NCI-H510A (cell line): Measurements from ENCODE around the gene IAH1.
"Not testable (repeated sequence)": the region's sequence is repeated elsewhere in the genome, so short reads cannot be mapped to it uniquely, and the experiment has no call there.

Source experiments
- DNase-seq: peaks from one replicate; lab custom pipeline; 2025; lab: John Stamatoyannopoulos, UW

The IAH1 gene

DNA sequence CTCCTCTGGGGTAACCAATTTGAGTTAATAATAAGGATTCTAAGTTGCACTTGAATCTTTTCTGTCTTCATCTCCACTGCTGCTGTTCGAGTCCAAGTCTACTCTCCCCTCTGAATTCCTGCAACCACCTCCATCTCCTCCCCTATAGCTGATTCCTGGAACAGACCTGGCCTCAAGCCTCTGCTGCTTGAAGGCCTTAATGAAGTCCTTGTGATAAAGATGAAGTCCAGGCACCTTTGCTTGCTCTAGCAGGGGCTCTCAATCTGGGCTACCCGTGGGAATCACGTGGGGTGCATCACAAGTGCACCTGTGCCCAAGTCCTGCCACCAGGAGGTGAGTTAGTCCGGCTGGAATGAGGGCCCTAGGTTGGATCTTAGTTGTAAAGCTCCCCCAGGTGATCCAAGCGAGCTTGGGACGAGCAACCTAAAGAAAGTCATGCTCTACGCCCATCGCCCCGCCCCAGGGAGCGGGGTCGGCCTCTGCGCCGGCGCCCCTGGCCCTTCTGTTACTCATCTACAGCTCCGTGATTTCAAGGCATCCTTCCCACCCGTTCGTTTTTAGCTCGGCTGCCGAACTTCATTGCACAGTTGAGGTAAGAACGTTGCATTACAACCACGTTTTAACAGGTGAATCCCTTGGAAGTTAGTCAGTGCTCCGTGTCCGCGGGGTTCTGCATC lies 905 bp upstream of the IAH1 start:
- DNase-seq = no peak

- no peak for DNase-seq
Observed at GRCh38 chr2:9473985-9474360, 378 bp upstream of the IAH1 start.

- no peak for DNase-seq
Observed at GRCh38 chr2:9477914-9478313, 3.6 kb downstream of the IAH1 start.

DNA sequence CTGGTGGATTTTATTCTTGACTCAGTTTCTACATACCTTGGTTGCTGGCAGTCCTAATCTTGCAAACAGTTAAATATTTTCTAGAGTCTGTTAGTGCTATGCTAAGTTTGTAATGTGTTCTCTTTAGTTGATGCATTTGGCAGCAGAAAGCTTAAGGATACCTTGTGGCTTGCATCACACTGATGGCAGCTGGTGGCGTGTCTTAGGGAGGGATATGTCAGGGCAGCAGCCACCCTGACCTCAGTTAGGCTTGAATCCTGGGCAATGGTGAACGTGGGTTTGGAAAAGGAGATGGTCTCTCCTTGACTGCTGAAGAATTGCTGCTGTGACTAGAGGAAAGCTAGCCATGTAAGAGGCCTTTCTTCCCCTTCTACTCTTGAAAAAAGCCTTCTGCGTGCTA lies 4.2 kb downstream of the IAH1 start:
- no peak for DNase-seq

DNA sequence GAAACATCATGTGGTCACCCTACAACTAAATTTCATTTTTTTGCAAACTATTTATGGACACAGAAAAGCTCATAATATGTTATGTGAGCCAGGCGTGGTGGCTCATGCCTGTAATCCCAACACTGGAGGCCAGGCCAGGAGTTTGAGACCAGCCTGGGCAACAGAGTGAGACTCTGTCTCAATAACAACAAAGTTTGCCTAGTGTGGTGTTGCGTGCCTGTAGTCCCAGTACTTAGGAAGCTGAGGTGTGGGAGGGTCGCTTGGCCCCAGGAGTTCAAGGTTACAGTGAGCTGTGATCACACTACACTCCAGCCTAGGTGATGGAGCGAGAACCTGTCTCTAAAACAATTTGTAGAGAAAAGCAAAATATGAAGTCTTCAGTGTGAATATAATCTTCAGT lies 5.8 kb downstream of the IAH1 start:
- DNase-seq = no peak

DNA sequence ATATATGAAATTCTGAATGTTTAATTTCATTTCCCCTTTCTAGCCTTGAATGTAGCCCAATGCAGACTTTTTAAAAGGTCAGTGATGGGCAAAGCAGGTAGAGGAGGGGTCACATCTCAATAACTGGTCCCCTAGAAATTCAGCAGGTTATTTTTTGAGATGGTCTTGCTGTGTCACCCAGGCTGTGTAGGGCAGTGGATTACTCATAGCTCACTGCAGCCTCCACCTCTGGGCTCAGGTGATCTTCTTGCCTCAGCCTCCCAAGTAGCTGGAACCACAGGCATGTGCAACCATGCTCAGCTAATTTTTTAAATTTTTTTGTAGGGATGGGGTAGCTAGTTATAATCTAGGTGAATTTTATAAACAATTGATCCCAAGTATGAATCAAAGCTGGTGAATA lies 8.8 kb downstream of the IAH1 start:
- no peak for DNase-seq

- DNase-seq = no peak
Observed at GRCh38 chr2:9484533-9484932, 10.2 kb downstream of the IAH1 start.

- no peak for DNase-seq
Observed at GRCh38 chr2:9488583-9489547, 14.5 kb downstream of the IAH1 start.

GRCh38 chr2:9490789-9491188 lies 16.4 kb downstream of the IAH1 start:
- no peak for DNase-seq

- no peak for DNase-seq
Observed at GRCh38 chr2:9492927-9493326, 18.6 kb downstream of the IAH1 start.

DNA sequence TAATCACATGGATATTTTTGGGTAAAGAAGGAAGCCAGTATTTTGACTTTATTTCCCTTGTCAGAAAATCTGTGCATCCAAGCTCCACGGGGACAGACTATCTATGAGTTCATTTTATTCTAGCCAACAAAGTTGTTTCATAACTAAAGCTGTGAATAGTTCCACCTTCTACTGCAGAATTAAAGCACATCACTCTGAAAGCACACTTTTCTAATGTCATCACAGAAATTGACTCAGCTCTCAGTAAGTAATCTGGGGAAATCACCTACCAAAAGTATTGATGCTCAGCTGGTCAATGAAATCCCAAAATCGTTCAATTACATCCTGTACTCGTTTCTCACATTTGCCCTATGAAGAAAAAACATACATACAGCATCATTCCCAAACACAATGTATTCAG lies 19.1 kb downstream of the IAH1 start:
- DNase-seq = no peak

DNA sequence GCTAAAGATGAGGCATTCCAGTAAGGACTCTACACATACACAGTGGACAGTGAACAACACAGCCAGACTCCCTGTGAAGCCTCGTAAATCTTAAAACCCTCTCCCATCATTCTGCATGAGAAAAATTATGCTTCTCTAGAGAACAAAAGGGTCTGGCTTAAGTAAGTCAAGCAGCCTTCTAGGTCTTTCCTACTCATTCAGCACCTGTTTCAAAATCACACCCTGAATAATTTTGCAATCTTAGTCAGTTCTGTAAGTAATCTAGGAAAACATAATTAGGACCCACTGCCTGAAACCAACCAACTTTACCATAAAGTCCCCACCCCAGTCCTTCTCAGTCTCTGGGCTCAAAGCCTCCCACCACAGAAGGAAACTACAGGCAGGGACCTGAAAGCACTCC lies 19.7 kb downstream of the IAH1 start:
- no peak for DNase-seq

DNA sequence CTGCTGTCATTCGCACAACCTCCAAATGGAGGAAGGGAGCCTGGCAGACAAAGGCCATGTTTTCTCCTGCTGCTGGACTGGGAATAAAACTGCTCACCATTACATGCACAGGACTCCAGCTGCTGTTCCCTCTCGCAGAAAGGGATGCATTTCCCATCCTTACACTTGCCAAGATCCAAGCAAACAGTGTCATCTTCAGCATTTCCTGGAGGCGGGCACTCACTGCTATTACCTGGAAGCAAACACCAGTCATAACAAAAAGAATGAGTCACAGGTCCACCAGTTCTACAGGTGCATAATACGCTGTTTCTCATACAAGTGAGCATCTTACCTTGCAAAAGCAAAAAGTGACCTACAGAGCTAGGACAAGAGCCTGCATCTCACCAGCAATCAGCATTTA lies 22.7 kb downstream of the IAH1 start:
- DNase-seq = peak; percentile 24

- no peak for DNase-seq
Observed at GRCh38 chr2:9498210-9498609, 23.9 kb downstream of the IAH1 start.

GRCh38 chr2:9508931-9509330 lies 34.6 kb downstream of the IAH1 start:
- no peak for DNase-seq

DNA sequence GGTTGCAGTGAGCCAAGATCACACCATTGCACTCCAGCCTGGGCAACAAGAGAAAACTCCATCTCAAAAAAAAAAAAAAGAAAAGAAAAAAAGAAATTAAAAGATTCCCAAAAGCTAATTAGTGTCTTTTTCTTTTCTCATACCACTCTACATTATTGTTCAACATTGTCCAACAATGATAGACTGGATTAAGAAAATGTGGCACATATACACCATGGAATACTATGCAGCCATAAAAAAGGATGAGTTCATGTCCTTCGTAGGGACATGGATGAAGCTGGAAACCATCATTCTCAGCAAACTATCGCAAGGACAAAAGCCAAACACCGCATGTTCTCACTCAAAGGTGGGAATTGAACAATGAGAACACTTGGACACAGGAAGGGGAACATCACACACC lies 39.6 kb downstream of the IAH1 start:
- not testable (repeated sequence) for DNase-seq

DNA sequence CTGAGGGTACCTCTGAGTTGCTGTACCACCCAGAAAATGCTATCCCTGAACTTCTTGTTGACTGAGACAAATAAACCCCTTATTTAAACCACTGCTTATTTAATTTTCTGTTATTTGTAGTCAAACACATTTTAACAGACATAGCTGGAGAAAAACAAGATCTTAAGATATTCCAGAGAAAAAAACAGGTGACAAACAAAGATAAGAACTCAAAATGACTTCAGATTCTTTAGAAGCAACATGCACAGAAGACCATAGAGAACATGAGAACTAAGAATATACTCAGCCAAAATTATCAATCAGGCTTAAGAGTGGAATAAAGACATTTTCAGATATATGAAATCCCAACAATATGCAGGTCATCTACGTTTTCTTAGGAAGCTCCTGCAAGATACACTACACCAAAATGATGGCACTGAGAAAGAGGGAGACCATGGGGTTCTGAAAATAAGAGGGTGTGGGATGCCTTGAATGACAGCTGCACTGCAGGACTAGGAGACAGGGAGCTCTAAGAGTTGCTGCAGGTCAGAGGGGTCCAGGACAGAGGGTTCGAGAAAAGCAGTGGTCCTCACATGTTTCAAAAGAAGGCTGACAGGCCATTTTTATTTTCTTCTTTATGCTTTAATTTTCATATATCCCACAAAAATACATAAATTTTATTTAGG lies 42.9 kb downstream of the IAH1 start:
- DNase-seq = no peak

- DNase-seq = no peak
Observed at GRCh38 chr2:9518163-9518562, 43.8 kb downstream of the IAH1 start.

GRCh38 chr2:9518780-9519179 lies 44.4 kb downstream of the IAH1 start:
- DNase-seq = no peak

DNA sequence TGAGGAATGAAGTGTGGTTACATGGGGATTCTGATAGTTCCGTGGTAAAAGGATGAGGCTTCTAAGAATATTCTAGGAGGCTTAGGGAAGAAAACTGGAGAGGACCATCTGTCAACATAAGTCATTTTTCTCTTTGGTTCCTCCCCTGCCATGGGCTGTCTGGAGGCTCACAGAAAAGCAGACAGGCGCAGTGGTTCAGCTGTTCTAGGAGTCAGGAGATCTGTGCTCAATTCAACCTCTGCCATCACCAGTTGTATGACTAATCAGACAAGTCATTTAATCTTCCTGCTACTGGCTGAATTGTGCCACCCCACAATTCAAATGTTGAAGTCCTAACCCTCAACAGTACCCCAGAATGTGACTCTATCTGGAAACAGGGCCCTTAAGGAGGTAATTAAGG lies 44.9 kb downstream of the IAH1 start:
- no peak for DNase-seq

DNA sequence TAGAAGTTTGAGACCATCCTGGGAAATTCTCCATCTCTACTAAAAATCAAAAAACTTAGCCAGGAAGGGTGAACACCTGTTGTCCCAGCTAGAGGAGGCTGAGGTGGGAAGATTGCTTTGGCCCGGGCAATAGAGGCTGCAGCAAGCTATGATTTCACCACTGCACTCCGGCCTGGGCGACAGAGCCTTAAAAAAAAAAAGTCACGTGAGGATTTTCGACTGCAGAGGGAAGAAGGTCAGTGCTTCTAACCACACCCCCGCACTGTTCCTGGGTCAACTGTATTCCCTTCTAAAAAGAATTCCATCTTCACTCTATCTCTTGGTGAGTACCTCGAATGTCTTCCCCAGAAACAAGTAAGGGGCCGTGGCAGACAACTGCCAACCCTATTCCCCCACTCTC lies 49.9 kb downstream of the IAH1 start:
- no peak for DNase-seq

- DNase-seq = no peak
Observed at GRCh38 chr2:9525266-9525665, 50.9 kb downstream of the IAH1 start.
